HL-60 (cell line): Measurements from ENCODE around the gene PDK1.

ENCODE experiments used
- DNase-seq, 2 experiments: peaks; one replicate each; pipeline ENCODE4 v3.0.0-alpha.2; 2010 to 2020; ENCODE audit warnings: low read depth in 1 of 2, low spot score in 1 of 2
- H3K27ac ChIP-seq: fragments of 250-450 bp; sonication (Bioruptor Pico); replicated peaks from 2 replicates; pipeline ENCODE4 v1.5.1; 2020; ENCODE audit warnings: mild to moderate bottlenecking, moderate library complexity
- H3K27me3 ChIP-seq: fragments of 250-450 bp; sonication (Bioruptor Pico); 2 replicates; pipeline ENCODE4 v1.5.1; 2021; ENCODE audit warnings: mild to moderate bottlenecking, moderate library complexity; ENCODE audit not compliant: insufficient read depth, poor library complexity, severe bottlenecking
- H3K4me3 ChIP-seq: replicated peaks from 2 replicates; pipeline ENCODE4 v1.5.1; 2011; ENCODE audit warnings: mild to moderate bottlenecking, control low read depth, low read length; ENCODE audit not compliant: insufficient read depth
- GABPA ChIP-seq: IDR thresholded peaks from 2 replicates; pipeline ENCODE4 v1.6.1; 2012; ENCODE audit warnings: low read depth
- POLR2AphosphoS5 ChIP-seq: IDR thresholded peaks from 2 replicates; pipeline ENCODE4 v1.6.1; 2012; ENCODE audit warnings: low read depth
- SPI1 ChIP-seq: IDR thresholded peaks from 2 replicates; pipeline ENCODE4 v1.6.1; 2012; ENCODE audit warnings: low read depth, mild to moderate bottlenecking, borderline replicate concordance
- TF ChIP-seq, protein P1 (sequence below): IDR thresholded peaks from 2 replicates; pipeline ENCODE4 v1.6.1; 2012; ENCODE audit warnings: low read depth; ENCODE audit not compliant: insufficient replicate concordance
- TF ChIP-seq, protein P2 (sequence below): IDR thresholded peaks from one replicate; pipeline ENCODE4 v1.5.1; 2011; ENCODE audit warnings: low read length, control low read depth, inconsistent platforms; ENCODE audit not compliant: insufficient read depth

Gene PDK1

GRCh38 chr2:172614932-172615331 is 59.0 kb downstream of the PDK1 start:
- no peak for DNase-seq
- H3K27ac ChIP-seq, result no peak overlapping the region
- TF ChIP-seq, protein P1, sequence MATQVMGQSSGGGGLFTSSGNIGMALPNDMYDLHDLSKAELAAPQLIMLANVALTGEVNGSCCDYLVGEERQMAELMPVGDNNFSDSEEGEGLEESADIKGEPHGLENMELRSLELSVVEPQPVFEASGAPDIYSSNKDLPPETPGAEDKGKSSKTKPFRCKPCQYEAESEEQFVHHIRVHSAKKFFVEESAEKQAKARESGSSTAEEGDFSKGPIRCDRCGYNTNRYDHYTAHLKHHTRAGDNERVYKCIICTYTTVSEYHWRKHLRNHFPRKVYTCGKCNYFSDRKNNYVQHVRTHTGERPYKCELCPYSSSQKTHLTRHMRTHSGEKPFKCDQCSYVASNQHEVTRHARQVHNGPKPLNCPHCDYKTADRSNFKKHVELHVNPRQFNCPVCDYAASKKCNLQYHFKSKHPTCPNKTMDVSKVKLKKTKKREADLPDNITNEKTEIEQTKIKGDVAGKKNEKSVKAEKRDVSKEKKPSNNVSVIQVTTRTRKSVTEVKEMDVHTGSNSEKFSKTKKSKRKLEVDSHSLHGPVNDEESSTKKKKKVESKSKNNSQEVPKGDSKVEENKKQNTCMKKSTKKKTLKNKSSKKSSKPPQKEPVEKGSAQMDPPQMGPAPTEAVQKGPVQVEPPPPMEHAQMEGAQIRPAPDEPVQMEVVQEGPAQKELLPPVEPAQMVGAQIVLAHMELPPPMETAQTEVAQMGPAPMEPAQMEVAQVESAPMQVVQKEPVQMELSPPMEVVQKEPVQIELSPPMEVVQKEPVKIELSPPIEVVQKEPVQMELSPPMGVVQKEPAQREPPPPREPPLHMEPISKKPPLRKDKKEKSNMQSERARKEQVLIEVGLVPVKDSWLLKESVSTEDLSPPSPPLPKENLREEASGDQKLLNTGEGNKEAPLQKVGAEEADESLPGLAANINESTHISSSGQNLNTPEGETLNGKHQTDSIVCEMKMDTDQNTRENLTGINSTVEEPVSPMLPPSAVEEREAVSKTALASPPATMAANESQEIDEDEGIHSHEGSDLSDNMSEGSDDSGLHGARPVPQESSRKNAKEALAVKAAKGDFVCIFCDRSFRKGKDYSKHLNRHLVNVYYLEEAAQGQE, result no peak
- TF ChIP-seq GABPA (no peak), POLR2AphosphoS5 (no peak)
- TF ChIP-seq, protein P2, sequence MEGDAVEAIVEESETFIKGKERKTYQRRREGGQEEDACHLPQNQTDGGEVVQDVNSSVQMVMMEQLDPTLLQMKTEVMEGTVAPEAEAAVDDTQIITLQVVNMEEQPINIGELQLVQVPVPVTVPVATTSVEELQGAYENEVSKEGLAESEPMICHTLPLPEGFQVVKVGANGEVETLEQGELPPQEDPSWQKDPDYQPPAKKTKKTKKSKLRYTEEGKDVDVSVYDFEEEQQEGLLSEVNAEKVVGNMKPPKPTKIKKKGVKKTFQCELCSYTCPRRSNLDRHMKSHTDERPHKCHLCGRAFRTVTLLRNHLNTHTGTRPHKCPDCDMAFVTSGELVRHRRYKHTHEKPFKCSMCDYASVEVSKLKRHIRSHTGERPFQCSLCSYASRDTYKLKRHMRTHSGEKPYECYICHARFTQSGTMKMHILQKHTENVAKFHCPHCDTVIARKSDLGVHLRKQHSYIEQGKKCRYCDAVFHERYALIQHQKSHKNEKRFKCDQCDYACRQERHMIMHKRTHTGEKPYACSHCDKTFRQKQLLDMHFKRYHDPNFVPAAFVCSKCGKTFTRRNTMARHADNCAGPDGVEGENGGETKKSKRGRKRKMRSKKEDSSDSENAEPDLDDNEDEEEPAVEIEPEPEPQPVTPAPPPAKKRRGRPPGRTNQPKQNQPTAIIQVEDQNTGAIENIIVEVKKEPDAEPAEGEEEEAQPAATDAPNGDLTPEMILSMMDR, result no peak

GRCh38 chr2:172615727-172616261 is 59.9 kb downstream of the PDK1 start:
- no peaks in the 10 kb centered on the region for H3K27me3 ChIP-seq
- no peak overlapping the region for H3K27ac ChIP-seq
- TF ChIP-seq, protein P2, result no peak
- TF ChIP-seq POLR2AphosphoS5, result no peak
- TF ChIP-seq, protein P1, result no peak
- no peak for TF ChIP-seq SPI1
- TF ChIP-seq GABPA, result no peak
- DNase-seq, result no peak
- H3K4me3 ChIP-seq, result no peak overlapping the region

More at GRCh38 chr2:172614932-172615331, 59.0 kb downstream of the PDK1 start:
- Histone ChIP-seq H3K27me3 (no peaks in the 10 kb centered on the region), H3K4me3 (no peak overlapping the region)

DNA sequence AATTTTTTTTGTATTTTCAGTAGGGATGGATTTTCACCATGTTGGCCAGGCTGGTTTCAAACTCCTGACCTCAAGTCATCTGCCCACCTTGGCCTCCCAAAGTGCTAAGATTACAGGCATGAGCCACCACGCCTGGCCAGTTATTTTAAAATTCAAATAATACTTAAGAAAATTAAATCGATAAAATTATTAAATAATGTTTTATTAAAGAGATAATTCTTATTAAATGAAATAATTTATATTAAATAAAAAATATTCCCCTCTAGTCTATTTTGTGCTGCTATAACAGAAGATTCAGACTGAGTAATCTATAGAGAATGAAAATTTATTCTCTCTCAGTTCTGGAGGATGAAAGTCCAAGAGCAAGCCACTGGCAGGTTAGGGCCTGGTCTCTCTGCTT is 61.2 kb downstream of the PDK1 start:
- Histone ChIP-seq H3K4me3 (no peak overlapping the region), H3K27me3 (no peaks in the 10 kb centered on the region), H3K27ac (no peak overlapping the region)
- TF ChIP-seq, protein P2, result no peak
- TF ChIP-seq SPI1, result no peak
- no peak for TF ChIP-seq GABPA
- TF ChIP-seq, protein P1, result no peak
- TF ChIP-seq POLR2AphosphoS5, result no peak
- no peak for DNase-seq
